Measurements from ENCODE around the gene MTX2.
"Not testable (repeated sequence)": the region's sequence is repeated elsewhere in the genome, so short reads cannot be mapped to it uniquely, and the experiment has no call there.

MTX2 gene

GRCh38 chr2:176291335-176291734 lies 22.1 kb downstream of the MTX2 start:
- no peak for DNase-seq

- DNase-seq: no peak
Measured at GRCh38 chr2:176291809-176292283, 22.6 kb downstream of the MTX2 start.

- no peak for DNase-seq
Measured at GRCh38 chr2:176292608-176293007, 23.4 kb downstream of the MTX2 start.

- DNase-seq: no peak
Measured at GRCh38 chr2:176293334-176293733, 24.1 kb downstream of the MTX2 start.

- DNase-seq: no peak
Measured at GRCh38 chr2:176297067-176297466, 27.8 kb downstream of the MTX2 start.

GRCh38 chr2:176297737-176298136 lies 28.5 kb downstream of the MTX2 start:
- DNase-seq: no peak

- DNase-seq: not testable (repeated sequence)
Measured at GRCh38 chr2:176306020-176306419, 36.8 kb downstream of the MTX2 start.

GRCh38 chr2:176317199-176317598 lies 48.0 kb downstream of the MTX2 start:
- no peak for DNase-seq

GRCh38 chr2:176317623-176318065 lies 48.4 kb downstream of the MTX2 start:
- DNase-seq: no peak

GRCh38 chr2:176321916-176322315 lies 52.7 kb downstream of the MTX2 start:
- DNase-seq: no peak

GRCh38 chr2:176324862-176325261 lies 55.6 kb downstream of the MTX2 start:
- DNase-seq: no peak

- no peak for DNase-seq
Measured at GRCh38 chr2:176325732-176326131, 56.5 kb downstream of the MTX2 start.

- no peak for DNase-seq
Measured at GRCh38 chr2:176328149-176328548, 58.9 kb downstream of the MTX2 start.

GRCh38 chr2:176330612-176331011 lies 61.4 kb downstream of the MTX2 start:
- no peak for DNase-seq

GRCh38 chr2:176331646-176332045 lies 62.4 kb downstream of the MTX2 start:
- no peak for DNase-seq

GRCh38 chr2:176334729-176335128 lies 65.5 kb downstream of the MTX2 start:
- no peak for DNase-seq

GRCh38 chr2:176338395-176338794 lies 69.2 kb downstream of the MTX2 start:
- DNase-seq: no peak

- DNase-seq: no peak
Measured at GRCh38 chr2:176339208-176339607, 70.0 kb downstream of the MTX2 start.

- DNase-seq: no peak
Measured at GRCh38 chr2:176356251-176356650, 87.0 kb downstream of the MTX2 start.

GRCh38 chr2:176364273-176364977 lies 95.2 kb downstream of the MTX2 start:
- DNase-seq: no peak

- DNase-seq: no peak
Measured at GRCh38 chr2:176368349-176368748, 99.1 kb downstream of the MTX2 start.

GRCh38 chr2:176370467-176371171 lies 101.4 kb downstream of the MTX2 start:
- no peak for DNase-seq

- not testable (repeated sequence) for DNase-seq
Measured at GRCh38 chr2:176373155-176373554, 103.9 kb downstream of the MTX2 start.

- DNase-seq: no peak
Measured at GRCh38 chr2:176378323-176378722, 109.1 kb downstream of the MTX2 start.

Data from activated T-cell treated with anti-CD3 and anti-CD28 coated beads, Interleukin-2, amount 50 U/mL, for 1 hour (primary cell).